ENCODE measurements around the gene RPS21. TPM values are rescaled to one million over a fixed set of nuclear protein-coding genes. Genes with fewer than 3 reads are reported as not detected.
A peak's percentile ranks its signal among the peaks of the same experiment; 100 is the strongest.

Gene RPS21
- total RNA-seq, 1 donor from 2014 or later, result 2,912 TPM

DNA sequence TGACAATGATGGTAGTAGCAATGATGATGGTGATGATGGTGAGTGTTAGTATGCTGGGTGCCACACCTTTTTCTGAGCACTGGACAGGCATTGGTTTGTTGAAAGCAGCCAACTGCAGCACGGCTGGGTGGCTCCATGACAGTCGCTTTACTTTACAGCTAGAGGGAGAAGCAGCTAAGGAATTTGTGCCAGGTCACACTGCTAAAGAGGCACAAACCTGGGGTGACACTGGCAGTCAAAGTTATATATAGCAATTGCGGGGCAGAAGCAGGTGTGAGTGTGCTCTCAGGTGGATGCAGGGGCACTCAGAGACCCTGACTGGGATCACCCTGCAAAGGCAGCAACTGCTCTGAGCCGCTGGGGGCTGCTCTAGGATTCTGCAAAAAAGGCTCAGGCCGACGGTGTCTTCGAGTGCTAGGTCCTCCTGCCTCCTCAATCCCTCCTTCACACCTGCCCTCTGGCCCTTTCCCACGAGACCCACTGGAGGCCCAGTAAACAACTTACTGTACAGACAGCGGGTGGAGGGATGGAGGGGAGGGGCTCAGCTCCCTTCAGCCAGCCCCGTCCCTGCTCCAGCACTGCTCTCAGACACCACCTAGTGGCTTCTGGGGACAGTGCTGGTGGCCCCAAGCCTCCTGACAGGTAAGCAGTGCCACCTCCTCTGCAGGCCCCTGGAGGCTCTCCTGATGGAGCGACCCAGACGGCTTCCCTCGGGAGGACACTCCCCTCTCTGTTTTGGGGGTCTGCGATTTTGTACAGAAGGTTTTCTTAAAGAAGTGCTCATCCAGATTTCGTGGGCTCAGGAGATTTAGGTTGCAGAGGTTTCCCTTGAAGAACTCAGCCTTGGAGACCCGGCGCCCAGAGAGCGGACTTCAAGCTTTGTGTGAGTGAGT, 4.4 kb upstream of the RPS21 start:
- no peaks in the 10 kb centered on the region for H3K27me3 Mint-ChIP-seq
- intact Hi-C loops (cut with micrococcal nuclease), result loop anchor here (1.0 to 10.0 kb wide), 5 partner anchors 14 to 552 kb away; partner anchors contain the start of genes ADRM1, GID8 and LSM14B
- H3K27ac Mint-ChIP-seq, result no peak overlapping the region
- H3K4me3 Mint-ChIP-seq, result peak overlapping the region; percentile 46
- CTCF ChIA-PET, result interaction anchor here (0.7 to 1.9 kb wide), 11 partner anchors 14 to 371 kb away, joined by 3 to 27 read pairs (median 6); partner anchors contain the start of gene ADRM1
- peaks cover 26% of the 10 kb centered on the region for H3K4me1 Mint-ChIP-seq
- peak; percentile 72 for DNase-seq
- TF ChIP-seq, protein P1, sequence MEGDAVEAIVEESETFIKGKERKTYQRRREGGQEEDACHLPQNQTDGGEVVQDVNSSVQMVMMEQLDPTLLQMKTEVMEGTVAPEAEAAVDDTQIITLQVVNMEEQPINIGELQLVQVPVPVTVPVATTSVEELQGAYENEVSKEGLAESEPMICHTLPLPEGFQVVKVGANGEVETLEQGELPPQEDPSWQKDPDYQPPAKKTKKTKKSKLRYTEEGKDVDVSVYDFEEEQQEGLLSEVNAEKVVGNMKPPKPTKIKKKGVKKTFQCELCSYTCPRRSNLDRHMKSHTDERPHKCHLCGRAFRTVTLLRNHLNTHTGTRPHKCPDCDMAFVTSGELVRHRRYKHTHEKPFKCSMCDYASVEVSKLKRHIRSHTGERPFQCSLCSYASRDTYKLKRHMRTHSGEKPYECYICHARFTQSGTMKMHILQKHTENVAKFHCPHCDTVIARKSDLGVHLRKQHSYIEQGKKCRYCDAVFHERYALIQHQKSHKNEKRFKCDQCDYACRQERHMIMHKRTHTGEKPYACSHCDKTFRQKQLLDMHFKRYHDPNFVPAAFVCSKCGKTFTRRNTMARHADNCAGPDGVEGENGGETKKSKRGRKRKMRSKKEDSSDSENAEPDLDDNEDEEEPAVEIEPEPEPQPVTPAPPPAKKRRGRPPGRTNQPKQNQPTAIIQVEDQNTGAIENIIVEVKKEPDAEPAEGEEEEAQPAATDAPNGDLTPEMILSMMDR (IDR thresholded peaks at IDR 0.05), result peak; percentile 54
- H3K9me3 Mint-ChIP-seq, result no peaks in the 10 kb centered on the region
- H3K36me3 Mint-ChIP-seq (ENCODE audit: low read depth), result peaks cover 13% of the 10 kb centered on the region
- POLR2A ChIA-PET, result interaction anchor here (0.6 to 1.9 kb wide), 6 partner anchors 17 to 413 kb away, joined by 3 to 12 read pairs (median 4); partner anchors contain the start of gene ADRM1
- ATAC-seq (ENCODE audit: low read depth), result peak; percentile 82

DNA sequence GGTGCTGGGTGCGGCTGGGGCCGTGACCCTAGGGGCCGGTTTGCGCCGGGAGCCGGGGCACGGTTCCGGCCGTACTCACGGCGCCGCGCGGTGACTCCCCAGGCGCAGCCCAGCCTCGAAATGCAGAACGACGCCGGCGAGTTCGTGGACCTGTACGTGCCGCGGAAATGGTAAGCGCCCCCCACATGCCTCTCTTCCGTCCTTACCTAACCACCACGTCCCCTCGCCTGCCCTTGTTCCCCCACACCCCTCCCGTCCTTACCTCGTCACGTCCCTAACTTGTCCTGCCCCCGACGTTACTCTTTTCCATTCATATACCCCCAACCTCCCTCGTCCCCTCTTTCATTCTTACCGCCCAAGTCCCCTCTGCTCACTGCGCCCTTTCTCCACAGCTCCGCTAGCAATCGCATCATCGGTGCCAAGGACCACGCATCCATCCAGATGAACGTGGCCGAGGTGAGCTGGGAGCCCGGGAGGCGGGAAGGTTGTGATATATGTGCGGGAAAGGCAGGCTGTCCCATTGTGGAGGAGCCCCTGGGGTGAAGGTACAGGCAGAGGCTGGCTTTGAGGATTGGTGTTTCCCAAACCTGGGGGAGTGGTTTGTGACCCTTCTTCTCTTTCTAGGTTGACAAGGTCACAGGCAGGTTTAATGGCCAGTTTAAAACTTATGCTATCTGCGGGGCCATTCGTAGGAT, 463 bp downstream of the RPS21 start:
- peak overlapping the region; percentile 89 for H3K4me3 Mint-ChIP-seq
- no peaks in the 10 kb centered on the region for H3K9me3 Mint-ChIP-seq
- TF ChIP-seq, protein P1 (IDR thresholded peaks at IDR 0.05), result no peak
- H3K27me3 Mint-ChIP-seq, result no peaks in the 10 kb centered on the region
- H3K27ac Mint-ChIP-seq, result peak overlapping the region; percentile 74
- intact Hi-C loops (cut with micrococcal nuclease), result loop anchor here (1.0 to 10.0 kb wide), 5 partner anchors 20 to 547 kb away; partner anchors contain the start of genes CABLES2, GID8, MRGBP and OGFR
- no peak for DNase-seq
- ChIA-PET POLR2A (interaction anchor here (0.6 to 2.1 kb wide), 19 partner anchors 12 to 1080 kb away, joined by 3 to 21 read pairs (median 4); partner anchors contain the start of genes ADRM1, LAMA5, LSM14B and SLCO4A1), CTCF (no interaction called here)
- H3K36me3 Mint-ChIP-seq (ENCODE audit: low read depth), result peaks cover 51% of the 10 kb centered on the region
- ATAC-seq (ENCODE audit: low read depth), result no peak
- H3K4me1 Mint-ChIP-seq, result peaks cover 48% of the 10 kb centered on the region

DNA sequence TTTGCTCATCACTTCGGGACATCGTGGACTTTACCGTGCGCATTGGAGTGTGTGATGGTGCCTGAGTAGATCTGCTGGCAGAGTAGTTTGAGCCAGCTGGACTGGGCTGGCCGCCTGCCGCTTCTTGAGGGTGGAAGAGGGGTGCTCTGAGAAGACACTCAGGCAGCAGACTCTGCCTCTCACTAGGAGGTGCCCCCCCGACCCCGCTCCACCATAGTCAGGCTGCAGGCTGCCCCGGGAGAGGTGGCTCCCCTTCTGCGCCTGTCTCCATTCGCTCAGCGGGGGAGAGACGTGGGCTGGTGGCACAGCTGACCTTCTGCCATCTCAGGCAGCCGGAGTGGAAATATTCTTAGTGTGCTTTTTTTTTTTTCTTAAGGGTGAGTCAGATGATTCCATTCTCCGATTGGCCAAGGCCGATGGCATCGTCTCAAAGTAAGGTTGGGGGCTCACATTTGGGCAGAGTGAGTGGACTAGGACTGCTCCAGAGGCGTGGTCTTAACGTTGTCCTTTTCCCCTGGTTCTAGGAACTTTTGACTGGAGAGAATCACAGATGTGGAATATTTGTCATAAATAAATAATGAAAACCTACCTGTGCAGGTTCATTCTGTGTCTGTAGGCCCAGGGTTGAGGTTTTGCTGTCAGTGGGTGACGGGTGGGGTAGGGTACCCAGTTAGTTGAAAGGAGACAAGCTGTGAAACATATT, 1.2 kb downstream of the RPS21 start:
- POLR2A ChIA-PET, result interaction anchor here (0.7 to 1.9 kb wide), 3 partner anchors 48 to 377 kb away, joined by 6 to 10 read pairs (median 6); no protein-coding TSS in a partner anchor

DNA sequence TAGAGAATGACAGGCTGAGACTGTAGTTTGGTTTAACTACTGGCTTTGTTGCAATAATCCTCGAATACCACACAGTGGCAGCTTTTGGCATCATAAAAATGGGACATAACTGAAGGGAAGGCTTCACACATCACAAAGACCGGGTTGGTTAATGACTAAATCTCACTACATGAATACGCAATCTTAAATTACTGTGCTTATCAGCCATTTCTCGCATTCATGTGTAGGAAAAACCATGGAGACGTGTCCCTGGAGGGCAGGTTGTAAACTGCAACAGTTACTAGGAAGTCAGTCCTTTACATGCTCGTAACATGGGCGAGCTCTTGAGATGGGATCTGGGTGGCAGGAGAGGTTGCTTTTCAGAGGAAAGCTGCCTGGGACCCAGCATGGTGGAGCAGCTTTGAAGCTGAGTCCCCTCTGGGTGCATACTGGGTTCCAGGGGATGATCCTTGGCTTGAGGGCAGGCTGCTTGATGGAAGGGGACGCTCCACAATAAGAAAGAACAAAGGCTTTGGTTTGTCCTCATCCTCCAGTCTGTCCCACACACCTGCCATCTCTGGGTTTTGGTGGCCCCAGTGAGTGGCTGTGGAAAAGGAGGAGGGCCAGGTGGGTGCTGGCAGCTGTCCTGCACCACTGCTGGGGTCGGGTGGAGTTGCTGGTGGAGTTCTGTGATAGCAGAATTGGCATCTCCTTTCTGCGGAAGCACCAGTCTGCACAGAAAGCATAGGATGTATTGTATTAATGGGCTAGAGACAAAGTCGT, 2.1 kb downstream of the RPS21 start:
- DNase-seq (no peak), ATAC-seq (ENCODE audit: low read depth) (no peak)
- Mint-ChIP-seq H3K9me3 (no peaks in the 10 kb centered on the region), H3K4me1 (peaks cover 39% of the 10 kb centered on the region), H3K27ac (no peak overlapping the region), H3K27me3 (no peaks in the 10 kb centered on the region), H3K4me3 (peak overlapping the region; percentile 56), H3K36me3 (ENCODE audit: low read depth) (peaks cover 57% of the 10 kb centered on the region)
- intact Hi-C loops (cut with micrococcal nuclease), result loop anchor here (2.0 to 10.0 kb wide), 3 partner anchors 228 to 546 kb away; partner anchors contain the start of genes GID8, PSMA7 and SS18L1
- ChIA-PET POLR2A (interaction anchor here (1.0 kb wide), 1 partner anchor 66 kb away, joined by 3 read pairs; no protein-coding TSS in a partner anchor), CTCF (no interaction called here)
- TF ChIP-seq, protein P1 (IDR thresholded peaks at IDR 0.05), result no peak

More for the DNA sequence above, 1.2 kb downstream of the RPS21 start:
- ATAC-seq (ENCODE audit: low read depth) (no peak), DNase-seq (no peak)
- Mint-ChIP-seq H3K4me3 (peak overlapping the region; percentile 89), H3K27me3 (no peaks in the 10 kb centered on the region), H3K36me3 (ENCODE audit: low read depth) (peaks cover 53% of the 10 kb centered on the region), H3K9me3 (no peaks in the 10 kb centered on the region), H3K27ac (peak overlapping the region; percentile 74), H3K4me1 (peaks cover 43% of the 10 kb centered on the region)
- TF ChIP-seq, protein P1 (IDR thresholded peaks at IDR 0.05), result no peak
- intact Hi-C loops (cut with micrococcal nuclease), result loop anchor here (1.0 to 10.0 kb wide), 6 partner anchors 19 to 547 kb away; partner anchors contain the start of genes CABLES2, GID8, MRGBP and OGFR
- CTCF ChIA-PET, result no interaction called here
